COR-L47 (cell line): ENCODE results near the gene CHST1.

ENCODE experiments used
- DNase-seq: peaks from one replicate; lab custom pipeline; 2025; lab: John Stamatoyannopoulos, UW

The CHST1 gene

DNA sequence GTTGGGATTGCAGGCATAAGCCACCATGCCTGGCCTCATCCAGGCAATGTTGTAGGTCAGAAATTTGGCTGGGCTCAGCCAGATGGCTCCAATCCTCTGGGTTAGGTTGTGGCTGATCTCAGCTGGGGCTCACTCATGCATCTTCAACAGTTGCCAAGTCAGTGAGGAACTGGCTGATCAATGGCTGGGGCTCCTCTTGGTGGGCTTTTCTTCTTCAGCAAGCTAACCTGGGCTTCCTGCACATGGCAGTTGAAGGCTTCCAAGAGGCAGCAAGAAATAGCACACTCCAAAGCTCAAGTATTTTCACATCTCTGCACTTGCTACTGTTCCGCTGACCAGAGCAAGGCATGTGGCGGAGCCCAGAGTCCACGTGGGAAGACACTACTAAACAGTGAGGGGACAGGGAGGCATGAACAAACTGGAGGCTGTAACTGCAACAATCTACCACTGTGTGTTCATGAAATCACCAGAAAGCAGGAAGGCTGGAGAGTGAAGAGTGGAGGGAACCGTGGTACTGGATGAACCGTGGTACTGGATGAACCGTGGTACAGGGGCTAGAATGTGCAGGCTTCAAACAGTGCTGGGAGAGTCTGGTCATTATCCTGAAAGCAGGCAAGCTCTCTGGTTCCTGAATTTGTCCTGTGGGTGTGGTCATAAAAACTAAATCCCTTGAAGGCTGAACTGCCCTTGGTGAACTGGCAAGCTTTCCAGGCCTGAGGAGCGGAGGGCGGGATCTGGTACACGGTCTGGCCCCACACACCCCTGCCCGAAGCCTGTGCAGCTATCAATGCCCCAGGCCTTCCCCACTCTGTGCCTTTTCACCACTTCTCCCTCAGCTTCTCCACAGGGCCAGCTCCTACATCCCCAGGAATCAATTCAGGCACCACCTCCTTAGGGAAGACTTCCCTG lies 20.2 kb downstream of the CHST1 start:
- no peak for DNase-seq

DNA sequence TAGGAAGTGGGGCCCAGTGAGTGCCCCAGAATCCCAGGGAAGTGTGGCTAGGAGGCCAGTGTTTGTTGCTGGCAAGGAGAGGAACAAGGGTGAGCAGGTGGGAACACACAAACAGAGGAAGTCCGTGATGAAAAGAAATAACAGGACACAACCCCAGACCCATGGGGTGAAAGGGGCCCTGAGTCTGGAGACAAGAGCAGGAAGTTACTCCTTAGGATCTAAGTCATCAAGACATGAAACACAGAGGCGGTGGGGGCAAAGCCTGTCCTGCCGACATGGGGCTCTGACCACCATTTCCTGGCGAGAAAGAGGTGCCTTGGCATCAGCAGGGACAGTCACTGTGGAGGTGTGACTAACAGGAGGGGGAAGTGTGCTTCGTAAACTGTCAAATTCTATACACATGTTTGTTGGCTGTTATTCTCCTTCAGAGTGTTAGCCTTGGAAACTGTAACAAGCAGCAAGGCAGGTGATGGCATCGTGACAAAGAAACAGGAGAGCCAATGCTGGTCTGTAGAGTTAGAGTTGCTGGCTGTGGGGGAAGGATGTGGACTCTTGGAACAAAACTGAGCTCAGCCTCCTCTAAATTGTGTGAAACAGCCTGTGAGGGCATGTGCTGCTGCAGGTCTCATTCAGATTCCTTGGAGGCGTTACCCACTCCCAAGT lies 21.7 kb downstream of the CHST1 start:
- DNase-seq = no peak

DNA sequence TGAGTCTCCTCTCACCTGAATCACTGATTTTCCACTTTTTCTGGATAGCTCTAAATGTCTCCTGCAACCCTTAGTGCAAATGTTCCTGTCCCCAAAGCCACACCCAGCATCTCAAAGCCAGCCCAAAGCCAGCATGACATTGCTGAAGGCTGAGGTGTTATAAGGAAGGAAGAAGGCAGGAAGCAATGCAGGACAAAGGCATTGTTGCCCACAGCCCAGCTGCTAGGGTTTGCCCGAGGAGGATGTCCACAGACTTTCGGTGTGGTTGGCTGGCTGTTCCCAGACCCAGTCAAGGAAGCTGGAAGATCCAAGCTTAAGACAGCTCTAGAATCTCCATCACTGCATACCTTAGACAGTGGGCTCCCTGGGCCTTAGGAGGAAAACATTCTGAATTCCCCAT lies 23.5 kb downstream of the CHST1 start:
- no peak for DNase-seq

DNA sequence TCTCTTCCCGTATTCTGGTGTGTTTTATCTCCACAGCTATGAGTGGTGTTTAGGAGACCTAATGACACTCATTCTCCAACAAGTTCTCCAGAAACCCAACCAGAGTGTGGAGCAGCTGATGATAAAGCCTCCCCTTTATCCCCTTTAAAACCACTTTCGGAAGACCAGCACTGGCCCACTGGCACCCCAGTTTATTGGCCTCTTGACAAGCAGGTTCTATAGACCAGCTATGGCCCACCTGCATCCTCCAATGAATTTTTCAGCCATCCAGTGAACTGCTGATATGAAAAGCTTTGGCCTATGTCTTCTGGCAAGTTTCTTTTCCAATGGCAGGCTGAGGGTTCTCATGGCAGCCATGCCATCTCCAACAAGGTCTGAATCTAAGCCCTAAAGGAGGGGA lies 27.4 kb downstream of the CHST1 start:
- DNase-seq = no peak

DNA sequence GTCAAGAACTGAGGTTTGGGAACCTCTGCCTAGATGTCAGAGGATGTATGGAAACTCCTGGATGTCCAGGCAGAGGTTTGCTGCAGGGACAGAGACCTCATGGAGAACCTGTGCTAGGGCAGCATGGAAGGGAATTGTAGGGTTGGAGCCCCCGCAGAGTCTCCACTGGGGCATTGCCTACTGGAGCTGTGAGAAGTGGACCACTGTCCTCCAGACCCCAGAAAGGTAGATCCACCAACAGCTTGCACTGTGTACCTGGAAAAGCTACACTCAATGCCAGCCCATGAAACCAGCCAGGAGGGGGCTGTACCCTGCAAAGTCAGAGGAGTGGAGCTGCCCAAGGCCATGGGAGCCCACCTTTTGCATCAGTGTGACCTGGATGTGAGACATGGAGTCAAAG lies 29.5 kb downstream of the CHST1 start:
- DNase-seq = no peak

DNA sequence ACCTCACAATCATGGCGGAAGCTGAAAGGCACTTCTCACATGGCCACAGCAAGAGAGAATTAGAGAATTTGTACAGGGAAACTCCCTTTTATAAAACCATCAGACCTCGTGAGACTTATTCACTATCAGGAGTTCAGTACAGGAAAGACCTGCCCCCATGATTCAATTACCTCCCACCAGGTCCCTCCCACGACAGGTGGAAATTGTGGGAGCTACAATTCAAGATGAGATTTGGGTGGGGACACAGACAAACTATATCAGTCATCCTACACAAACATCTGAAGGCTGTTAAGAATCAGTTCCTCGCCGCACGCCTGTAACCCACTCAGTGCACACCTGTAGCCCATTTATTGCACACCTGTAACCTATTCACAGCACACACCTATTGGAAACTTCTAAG lies 39.8 kb downstream of the CHST1 start:
- DNase-seq = no peak

DNA sequence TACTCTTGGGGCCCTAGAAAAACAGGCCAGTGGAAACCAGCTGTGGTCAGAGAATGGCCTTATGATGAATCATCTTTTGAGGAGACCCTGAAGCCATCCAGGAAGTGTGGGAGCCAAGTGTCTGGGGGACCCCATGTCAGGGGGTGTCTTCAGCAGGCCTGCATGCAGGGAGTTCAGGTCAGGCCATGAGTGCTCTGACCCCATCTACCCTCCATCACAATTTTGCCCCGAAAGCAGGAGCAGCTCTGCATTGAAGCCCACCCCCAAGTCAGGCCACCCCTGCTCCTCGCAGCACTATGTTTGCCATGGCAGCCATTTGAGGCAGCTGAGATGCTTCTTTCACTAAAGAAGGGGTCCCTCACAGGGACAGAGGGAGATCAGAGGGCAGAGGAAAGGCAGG lies 41.3 kb downstream of the CHST1 start:
- no peak for DNase-seq

DNA sequence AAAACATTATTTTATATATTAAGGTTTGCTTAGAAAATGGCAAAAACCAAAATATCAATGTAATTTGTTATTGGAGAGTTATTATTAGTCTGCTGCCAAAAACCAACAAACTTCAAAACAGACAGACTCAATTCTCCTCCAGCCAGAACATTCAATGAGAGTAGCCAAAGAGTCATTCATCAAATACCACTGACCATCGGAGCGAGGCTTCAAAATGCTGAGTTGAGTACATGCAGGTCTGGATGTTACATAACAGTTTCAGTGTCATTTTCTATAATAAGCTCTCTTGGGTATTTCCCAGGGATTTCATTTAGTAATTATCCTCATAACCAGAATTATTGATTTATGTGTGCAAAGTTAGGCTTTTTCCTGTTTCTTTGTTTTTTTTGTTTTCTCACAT lies 42.6 kb downstream of the CHST1 start:
- no peak for DNase-seq

DNA sequence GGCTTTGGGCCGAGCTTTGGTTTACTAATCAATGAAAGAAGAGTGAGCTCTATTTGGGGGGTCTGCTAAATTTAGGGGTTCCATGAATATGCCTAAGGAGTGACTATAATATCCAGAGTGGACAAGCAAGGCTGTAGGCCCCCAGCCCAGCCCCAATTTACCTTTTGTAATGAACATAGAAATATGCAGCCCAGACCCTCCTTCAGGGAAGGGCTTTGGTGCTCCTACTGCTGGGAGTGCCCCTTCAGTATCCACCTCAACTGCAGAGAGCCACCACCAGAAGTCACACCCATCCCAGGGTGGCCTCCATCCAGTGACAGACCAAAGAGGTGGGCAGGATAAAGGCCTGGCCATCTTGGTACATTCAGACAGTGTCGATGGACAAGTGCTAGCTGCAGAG lies 43.1 kb downstream of the CHST1 start:
- no peak for DNase-seq

DNA sequence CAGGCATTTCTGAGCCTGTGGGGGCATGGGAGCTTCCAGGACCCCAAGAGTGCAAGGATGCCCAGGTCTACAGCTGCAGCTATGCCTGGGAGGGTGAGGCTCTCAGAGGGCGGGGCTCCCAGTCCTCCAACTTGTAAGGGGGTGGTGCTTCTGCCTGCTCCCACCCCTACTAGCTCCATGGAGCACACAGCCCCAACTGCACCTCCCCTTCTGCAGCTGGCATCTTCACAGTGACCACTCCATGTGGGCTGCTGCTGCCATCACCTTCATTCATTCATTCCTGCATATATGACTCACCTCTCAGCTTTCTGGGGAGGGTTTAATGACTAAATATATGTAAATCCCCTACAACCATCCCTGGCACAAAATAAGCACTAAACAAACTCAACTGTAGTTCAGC lies 43.8 kb downstream of the CHST1 start:
- no peak for DNase-seq

DNA sequence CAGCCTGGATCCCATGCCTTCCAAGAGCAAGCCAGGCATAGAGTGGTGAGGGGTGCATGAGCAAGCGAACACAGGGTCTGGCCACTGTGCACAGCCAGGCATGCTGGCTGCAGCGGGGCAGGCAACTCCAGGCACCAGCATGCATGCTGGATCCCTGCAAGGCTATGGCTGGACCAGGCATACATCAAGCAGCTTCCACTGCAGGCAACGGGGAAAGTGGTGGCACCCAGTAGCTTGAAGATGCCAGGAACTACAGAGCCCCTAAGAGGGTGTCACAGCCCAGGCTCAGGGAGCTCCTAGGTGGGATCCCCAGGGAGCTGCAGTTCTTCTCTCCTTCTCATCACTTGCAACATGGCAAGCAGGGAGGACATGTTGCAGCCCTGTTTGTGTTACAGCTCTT lies 45.2 kb downstream of the CHST1 start:
- DNase-seq = no peak

DNA sequence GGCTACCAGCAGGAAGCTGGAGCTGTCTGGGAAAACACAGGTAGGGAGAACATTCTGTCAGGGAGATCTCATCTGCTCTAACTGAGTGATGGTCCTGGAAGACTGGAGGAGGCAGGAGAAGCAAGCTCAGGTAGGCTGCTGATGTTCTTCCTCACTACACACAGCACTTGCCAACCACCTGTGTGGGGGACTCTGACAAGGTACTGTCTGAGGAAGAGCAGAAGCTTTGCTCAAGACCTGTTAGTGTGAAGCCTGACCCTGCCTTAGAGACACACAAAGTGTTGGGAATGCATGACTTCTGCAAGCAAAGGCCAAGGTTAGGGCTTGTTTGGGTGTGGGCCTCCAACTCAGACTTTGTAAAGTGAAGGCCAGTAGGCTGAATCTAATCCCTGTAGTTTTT lies 46.5 kb downstream of the CHST1 start:
- DNase-seq = no peak

DNA sequence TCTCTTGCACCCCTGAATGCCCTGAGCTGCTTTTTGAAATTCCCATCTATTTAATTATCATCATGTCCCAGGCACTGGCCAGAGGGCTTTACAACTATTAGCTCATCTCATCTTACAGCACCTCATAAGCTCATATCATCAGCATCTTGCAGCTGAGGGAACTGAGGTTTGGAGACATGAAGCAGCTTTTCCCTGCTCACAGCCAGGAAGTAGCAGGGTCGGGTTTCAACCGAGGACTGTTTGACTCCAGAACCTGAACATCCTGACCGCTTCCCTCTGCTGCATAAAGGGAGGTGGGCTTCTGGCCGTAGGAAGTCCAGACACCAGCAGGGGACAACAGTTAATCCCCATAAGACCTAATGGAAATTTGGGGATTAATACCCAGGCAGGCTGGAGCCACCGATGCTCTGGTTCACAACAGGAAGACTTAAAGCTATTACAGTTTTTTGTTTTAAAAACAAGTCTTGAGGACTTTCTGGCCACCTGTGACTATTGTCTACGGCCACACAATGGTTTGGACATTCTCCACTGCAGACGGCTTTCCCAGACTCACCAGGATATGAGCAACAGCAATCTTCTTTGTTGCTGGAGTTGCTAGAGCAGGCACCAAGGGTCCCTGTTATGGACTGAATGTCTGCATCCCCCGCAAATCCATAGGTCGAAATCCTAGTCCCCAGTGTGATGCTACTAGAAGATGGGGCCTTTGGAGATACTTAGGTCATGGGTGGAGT lies 47.4 kb downstream of the CHST1 start:
- DNase-seq = no peak

DNA sequence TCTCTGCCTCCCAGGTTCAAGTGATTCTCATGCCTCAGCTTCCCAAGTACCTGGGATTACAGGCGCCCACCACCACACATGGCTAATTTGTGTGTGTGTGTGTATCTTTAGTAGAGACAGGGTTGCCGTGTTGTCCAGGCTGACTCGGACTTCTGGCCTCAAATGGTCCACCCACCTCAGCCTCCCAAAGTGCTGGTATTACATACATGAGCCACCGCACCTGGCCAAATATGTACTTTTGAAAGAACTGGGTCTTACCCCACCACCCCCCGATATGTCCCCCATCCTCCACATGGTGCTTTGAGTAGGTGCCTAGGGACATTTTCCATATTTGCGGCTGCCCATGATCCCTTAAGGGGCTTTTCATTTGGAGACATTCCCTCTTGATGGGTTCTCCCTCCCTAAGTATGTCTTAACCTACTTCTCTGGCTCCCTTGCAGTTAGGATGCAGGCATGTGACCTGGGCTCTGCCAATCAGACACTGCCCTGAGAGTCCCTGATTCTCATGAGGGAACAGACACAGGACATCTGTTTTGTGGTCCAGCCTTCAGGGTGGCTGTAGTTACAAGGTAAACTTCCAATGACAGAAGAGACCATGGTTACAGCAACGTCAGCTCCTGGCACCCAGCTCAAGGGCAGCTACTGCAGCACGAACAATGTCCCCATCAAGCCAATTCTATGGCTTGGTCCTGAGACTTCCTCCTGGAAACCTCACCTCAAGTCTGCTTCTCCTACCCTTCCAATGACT lies 48.4 kb downstream of the CHST1 start:
- no peak for DNase-seq

DNA sequence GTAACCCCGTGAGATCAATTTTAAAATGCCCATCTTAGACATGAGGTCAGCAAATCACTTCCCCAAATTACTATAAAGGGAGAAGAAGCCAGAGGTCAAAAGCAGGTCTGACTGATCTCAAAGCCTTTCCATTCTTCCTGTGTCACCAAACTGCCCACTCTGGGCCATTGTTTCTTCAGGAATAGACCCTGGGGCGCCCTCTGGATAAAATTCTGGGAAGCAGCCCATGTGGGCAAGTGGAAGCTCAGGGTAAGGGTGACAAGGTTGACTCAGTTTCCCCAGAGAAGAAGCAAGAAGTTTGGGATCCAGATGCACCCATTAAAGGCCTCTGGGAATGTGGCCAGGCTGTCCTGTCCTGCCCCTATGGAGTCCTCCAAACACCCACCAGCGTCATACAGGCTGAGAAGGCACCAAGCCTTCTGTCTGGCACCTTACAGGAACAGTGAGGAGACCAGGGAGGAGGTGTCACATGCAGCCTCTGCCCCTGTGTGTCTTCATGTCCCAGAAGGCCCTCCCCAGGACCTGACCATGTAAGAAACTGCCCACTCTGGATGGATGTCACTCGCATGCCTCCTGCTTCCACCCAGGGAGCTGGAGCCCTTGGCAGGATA lies 50.1 kb downstream of the CHST1 start:
- no peak for DNase-seq

DNA sequence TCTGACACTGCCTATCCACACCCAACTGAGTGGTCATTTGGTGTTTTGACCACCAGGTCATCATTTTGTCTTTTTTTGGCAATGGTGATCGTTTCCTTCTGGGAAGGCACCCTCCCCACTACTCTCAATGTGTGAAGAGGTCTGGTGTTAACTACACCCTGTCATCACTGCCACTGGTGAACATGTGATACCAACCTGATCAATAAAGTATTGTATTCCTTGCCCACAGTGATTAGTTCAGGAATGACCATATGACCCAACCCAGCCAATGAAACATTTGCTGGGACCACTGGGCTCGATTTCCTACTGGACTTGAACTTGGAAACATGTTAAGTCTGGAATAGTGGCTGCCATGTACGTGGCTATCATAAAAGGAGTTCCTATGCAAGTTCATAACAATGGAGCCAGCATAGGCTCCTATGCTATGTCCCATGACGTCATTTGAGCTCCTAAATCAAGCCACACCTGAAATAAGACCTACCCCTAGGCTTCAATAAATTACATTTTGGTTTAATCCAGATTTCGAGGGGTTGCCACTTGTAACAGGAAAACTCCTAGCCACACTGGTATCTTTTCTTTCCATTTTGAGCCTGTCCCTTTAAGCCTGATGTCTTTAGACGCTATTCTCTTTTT lies 51.1 kb downstream of the CHST1 start:
- no peak for DNase-seq

DNA sequence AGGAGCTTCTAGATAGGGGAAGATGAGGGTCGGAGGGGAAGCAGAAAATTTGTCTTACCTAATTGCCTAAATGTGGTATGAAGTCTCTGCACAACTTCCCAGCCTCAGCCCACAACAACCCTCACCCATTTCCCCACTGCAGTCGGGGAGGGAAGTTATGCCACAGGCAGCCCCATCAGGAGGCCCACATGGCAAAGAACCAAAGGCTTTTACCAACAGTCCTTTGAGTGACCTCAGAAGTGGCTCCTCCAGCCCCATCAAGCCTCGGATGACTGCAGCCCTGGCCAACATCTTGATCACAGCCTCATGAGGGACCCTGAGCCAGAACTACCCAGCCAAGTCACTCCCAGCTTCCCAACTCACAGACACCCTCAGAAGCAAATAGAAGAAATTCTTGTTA lies 54.8 kb downstream of the CHST1 start:
- DNase-seq = no peak

DNA sequence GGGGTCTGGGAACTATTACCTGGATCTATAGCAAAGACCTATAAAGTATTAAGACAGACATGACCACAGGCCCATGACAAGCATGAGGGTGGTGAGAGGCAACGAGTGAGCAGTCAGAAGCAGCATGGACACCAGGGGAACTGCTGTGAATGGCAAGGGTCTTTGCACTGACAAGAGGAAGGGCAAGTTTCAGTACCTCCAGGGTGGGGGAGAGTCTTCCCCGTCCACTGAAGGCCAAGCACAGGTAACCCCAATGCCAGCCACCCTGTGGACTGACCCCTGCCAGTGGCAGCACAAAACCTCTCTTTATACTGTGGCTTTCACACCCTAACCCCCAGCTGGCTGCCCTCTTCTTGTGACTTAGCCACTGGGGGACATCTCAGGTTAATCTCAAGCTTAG lies 55.5 kb downstream of the CHST1 start:
- DNase-seq = no peak

DNA sequence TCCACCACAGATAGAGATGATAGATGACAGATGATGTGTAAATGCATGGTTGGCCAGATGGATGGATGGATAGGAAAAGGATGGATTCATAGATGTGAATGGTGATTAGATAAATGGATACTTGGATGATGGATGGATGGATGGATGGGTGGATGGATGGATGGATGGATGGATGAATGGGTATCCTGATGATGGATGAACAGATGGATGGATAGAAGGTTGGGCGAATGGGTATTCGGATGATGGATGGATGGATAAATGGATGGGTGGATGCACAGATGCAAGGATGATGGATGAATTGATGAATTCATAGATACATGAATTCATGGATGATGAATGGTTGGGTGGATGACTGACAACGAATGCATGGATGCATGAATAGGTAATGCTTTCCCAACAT lies 56.1 kb downstream of the CHST1 start:
- DNase-seq = no peak

DNA sequence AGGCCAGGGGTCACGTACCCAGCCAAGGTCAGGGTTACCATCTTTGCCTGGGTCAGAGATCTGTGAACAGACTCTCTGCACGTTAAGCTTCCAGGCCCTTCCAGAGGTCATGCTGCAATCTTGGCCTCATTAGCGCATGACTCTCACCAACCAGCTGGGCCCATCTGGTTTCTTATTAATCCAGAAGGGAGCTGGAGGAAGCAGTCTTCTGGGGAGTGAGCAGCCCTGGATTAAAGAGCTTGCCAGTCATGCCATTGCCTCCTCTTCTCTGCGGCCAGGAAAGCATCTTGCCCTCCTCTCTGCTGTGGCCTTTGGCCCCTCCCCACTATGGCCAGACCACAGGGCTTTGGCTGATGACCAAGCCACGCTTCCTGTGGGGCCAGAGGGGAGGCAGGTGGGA lies 57.4 kb downstream of the CHST1 start:
- no peak for DNase-seq

DNA sequence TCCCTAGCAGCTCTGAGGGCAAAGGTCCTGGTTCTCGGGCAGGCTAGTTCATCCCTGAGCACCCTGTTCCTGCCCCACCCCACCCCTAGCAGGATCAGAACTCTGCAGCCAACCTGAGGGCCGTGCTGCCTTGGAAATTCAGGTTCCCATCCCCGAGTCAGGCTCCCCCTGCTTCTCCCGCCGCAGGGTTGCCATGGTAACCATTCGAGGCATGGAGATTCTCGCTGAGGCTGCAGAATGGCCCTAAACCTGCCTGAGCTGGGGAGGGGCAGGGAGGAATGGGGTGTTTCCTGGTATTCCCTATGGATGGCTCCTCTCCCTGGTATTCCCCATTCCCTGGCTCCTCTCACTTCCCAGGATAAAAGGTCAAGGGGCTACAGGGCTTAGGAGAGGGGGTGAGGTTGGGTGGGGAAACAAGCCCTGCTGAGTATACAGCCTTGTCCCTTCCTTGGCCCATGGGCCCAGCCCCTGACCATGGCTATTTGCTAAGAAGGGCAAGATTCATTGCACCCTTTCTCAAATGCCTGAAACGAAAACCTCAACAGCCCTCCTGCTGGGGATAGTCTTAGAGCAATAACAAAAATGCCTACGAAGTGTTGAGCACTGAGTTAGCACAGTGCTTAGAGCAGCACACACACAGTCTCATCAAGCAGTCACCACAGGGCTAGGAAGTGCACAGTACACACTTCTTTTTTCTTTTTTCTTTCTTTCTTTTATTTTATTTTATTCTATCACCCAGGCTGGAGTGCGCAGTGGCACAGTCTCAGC lies 58.7 kb downstream of the CHST1 start:
- peak; percentile 34 for DNase-seq
